ENCODE measurements around the gene PRDM16.

DNA sequence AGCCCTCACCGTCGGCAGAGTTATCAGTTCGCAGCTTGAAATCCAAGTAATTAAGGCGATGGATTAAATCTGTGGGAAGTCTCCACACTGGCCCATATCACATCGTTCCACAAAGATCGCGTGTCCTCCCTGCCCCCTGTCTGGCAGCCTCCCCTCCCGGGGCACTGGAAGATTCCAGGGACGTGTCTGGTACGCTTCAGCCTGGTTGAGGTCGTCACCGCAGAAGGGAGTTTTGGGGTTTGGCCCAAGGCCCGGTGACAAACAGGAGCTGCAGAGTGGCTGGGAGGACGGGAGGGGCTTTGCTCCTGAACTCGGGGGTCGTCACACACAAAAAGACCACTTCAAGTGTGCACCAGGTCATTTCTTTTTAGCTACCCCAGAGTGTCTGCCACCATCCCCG, 51.1 kb downstream of the PRDM16 start:
- TF ChIP-seq, protein P1, sequence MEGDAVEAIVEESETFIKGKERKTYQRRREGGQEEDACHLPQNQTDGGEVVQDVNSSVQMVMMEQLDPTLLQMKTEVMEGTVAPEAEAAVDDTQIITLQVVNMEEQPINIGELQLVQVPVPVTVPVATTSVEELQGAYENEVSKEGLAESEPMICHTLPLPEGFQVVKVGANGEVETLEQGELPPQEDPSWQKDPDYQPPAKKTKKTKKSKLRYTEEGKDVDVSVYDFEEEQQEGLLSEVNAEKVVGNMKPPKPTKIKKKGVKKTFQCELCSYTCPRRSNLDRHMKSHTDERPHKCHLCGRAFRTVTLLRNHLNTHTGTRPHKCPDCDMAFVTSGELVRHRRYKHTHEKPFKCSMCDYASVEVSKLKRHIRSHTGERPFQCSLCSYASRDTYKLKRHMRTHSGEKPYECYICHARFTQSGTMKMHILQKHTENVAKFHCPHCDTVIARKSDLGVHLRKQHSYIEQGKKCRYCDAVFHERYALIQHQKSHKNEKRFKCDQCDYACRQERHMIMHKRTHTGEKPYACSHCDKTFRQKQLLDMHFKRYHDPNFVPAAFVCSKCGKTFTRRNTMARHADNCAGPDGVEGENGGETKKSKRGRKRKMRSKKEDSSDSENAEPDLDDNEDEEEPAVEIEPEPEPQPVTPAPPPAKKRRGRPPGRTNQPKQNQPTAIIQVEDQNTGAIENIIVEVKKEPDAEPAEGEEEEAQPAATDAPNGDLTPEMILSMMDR (IDR thresholded peaks at IDR 0.05), result no peak
- TF ChIP-seq POLR2A (IDR thresholded peaks at IDR 0.05), result no peak
